MM.1S (cell line): ENCODE data around the gene SHISA8.

Experiments used
- DNase-seq: peaks from one replicate; pipeline ENCODE4 v3.0.0-alpha.2; 2015
- H2AFZ ChIP-seq: fragments of 300-600 bp; sonication (generic); 2 replicates; pipeline ENCODE4 v1.6.0; 2016; ENCODE audit warnings: antibody characterized with exemption, low read length
- H3F3A ChIP-seq: fragments of 300-600 bp; sonication (generic); 2 replicates; pipeline ENCODE4 v1.6.1; 2016; ENCODE audit warnings: mild to moderate bottlenecking, antibody characterized with exemption, low read length, moderate library complexity, mixed read lengths; ENCODE audit not compliant: insufficient read depth
- H3K27ac ChIP-seq: fragments of 300-600 bp; sonication (generic); 2 replicates; pipeline ENCODE4 v1.5.1; 2016; ENCODE audit warnings: mild to moderate bottlenecking, low read length
- H3K27me3 ChIP-seq: fragments of 300-600 bp; sonication (generic); replicated peaks from 2 replicates; pipeline ENCODE4 v1.6.0; 2016; ENCODE audit warnings: low read length; ENCODE audit not compliant: insufficient read depth
- H3K36me3 ChIP-seq: fragments of 300-600 bp; sonication (generic); replicated peaks from 2 replicates; pipeline ENCODE4 v1.6.1; 2016; ENCODE audit warnings: mild to moderate bottlenecking, low read length, mixed read lengths; ENCODE audit not compliant: insufficient read depth
- H3K4me1 ChIP-seq: fragments of 300-600 bp; sonication (generic); 2 replicates; pipeline ENCODE4 v1.6.1; 2016; ENCODE audit warnings: low read length, mixed read lengths
- H3K4me2 ChIP-seq: fragments of 300-600 bp; sonication (generic); 2 replicates; pipeline ENCODE4 v1.6.0; 2016; ENCODE audit warnings: low read depth, low read length
- H3K4me3 ChIP-seq: fragments of 300-600 bp; sonication (generic); 2 replicates; pipeline ENCODE4 v1.5.1; 2016; ENCODE audit warnings: low read length, mixed read lengths
- H3K79me2 ChIP-seq: fragments of 300-600 bp; sonication (generic); 2 replicates; pipeline ENCODE4 v1.6.1; 2016; ENCODE audit warnings: mixed run types, low read length, mixed read lengths
- H3K9ac ChIP-seq: fragments of 300-600 bp; sonication (generic); 2 replicates; pipeline ENCODE4 v1.6.1; 2016; ENCODE audit warnings: low read length, mixed read lengths
- H3K9me2 ChIP-seq: fragments of 300-600 bp; sonication (generic); replicated peaks from 2 replicates; pipeline ENCODE4 v1.6.1; 2016; ENCODE audit warnings: mild to moderate bottlenecking, low read length, mixed read lengths; ENCODE audit not compliant: insufficient read depth
- H3K9me3 ChIP-seq: fragments of 300-600 bp; sonication (generic); replicated peaks from 2 replicates; pipeline ENCODE4 v1.6.1; 2016; ENCODE audit warnings: mild to moderate bottlenecking, low read length, mixed read lengths; ENCODE audit not compliant: insufficient read depth
- H4K20me1 ChIP-seq: fragments of 300-600 bp; sonication (generic); 2 replicates; pipeline ENCODE4 v1.6.1; 2016; ENCODE audit warnings: mild to moderate bottlenecking, low read length, moderate library complexity, mixed read lengths; ENCODE audit not compliant: insufficient read depth
- EZH2 ChIP-seq: fragments of 300-600 bp; sonication (generic); optimal IDR thresholded peaks from 2 replicates; pipeline ENCODE3; 2017; ENCODE audit warnings: low read depth, mild to moderate bottlenecking, antibody characterized with exemption, low read length, mixed read lengths
- EZH2phosphoT487 ChIP-seq: fragments of 300-600 bp; sonication (generic); IDR thresholded peaks from 2 replicates; pipeline ENCODE4 v1.6.1; 2018; ENCODE audit warnings: antibody characterized with exemption, low read length
- TF ChIP-seq, protein P1 (sequence below): fragments of 300-600 bp; sonication (generic); IDR thresholded peaks from 2 replicates; pipeline ENCODE4 v1.5.1; 2016; ENCODE audit warnings: antibody characterized with exemption, low read length, mixed read lengths

SHISA8 gene

DNA sequence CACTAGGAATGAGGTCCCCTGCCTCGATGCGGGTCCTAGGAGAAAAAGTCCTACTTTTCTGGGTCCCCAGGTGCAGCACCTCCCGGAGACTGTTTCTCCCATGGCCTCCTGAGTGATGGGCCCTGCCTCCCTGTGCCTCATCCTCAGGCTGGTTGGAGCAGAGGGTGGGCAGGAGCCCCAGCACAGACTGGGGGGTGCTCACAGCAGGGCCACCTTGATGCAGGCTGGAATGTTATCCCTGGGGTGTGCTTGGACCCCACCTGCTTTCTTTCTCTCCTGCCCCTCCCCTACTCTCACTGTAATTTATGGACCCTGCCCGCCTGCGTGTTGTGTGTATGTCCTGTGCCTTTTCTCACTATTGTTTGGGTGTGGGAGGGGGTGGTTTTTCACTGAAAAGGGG, 8.1 kb downstream of the SHISA8 start:
- TF ChIP-seq, protein P1, sequence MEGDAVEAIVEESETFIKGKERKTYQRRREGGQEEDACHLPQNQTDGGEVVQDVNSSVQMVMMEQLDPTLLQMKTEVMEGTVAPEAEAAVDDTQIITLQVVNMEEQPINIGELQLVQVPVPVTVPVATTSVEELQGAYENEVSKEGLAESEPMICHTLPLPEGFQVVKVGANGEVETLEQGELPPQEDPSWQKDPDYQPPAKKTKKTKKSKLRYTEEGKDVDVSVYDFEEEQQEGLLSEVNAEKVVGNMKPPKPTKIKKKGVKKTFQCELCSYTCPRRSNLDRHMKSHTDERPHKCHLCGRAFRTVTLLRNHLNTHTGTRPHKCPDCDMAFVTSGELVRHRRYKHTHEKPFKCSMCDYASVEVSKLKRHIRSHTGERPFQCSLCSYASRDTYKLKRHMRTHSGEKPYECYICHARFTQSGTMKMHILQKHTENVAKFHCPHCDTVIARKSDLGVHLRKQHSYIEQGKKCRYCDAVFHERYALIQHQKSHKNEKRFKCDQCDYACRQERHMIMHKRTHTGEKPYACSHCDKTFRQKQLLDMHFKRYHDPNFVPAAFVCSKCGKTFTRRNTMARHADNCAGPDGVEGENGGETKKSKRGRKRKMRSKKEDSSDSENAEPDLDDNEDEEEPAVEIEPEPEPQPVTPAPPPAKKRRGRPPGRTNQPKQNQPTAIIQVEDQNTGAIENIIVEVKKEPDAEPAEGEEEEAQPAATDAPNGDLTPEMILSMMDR, result no peak
- TF ChIP-seq EZH2 (no peak), EZH2phosphoT487 (no peak)
- Histone ChIP-seq H3F3A (peaks cover 15% of the 10 kb centered on the region), H2AFZ (no peak overlapping the region), H3K9ac (no peak overlapping the region), H3K27ac (no peak overlapping the region), H3K4me3 (no peak overlapping the region), H3K9me2 (no peaks in the 10 kb centered on the region), H3K4me2 (no peak overlapping the region), H4K20me1 (no peaks in the 10 kb centered on the region), H3K36me3 (no peaks in the 10 kb centered on the region; the same call in 1 of the 2 replicates), H3K4me1 (peaks cover 21% of the 10 kb centered on the region), H3K79me2 (no peaks in the 10 kb centered on the region), H3K9me3 (no peaks in the 10 kb centered on the region), H3K27me3 (peaks cover 19% of the 10 kb centered on the region)
- no peak for DNase-seq

DNA sequence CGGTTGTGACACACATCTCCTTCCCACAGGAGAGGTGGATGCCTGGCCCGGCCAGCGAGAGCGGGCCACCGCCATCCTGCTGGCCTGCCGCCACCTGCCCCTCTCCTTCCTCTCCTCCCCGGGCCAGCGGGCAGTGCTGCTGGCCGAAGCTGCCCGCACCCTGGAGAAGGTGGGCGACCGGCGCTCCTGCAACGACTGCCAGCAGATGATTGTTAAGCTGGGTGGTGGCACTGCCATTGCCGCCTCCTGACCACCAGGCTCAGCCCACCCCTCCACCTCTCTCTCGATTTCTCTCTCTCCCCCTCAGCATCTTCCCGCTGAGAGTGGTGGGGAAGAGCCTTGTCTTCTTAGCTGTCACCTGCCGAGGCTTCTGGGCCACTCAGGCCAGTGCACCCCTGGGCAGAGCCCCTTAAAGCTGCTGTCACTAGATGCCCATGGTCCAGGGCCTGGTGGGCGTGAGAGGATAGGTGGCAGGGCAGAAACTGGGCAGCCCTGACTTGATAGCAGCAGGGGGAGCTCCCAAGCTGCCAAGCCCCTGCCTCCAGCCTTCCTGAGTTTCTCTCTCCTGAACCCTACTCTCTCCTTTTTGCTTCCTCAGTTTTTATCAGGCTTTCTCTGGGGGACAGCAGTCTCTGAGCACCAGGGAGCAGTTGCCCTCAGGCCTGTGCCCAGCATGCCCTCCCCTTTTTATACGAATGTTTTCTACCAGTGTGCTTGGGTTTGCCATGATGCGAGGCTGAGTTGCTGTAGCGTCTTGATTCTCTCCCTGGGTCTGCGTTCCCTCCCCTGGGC, 9.3 kb downstream of the SHISA8 start:
- TF ChIP-seq EZH2 (no peak), EZH2phosphoT487 (no peak)
- TF ChIP-seq, protein P1, result no peak
- Histone ChIP-seq H3K36me3 (no peaks in the 10 kb centered on the region; the same call in 1 of the 2 replicates), H4K20me1 (no peaks in the 10 kb centered on the region), H3F3A (peaks cover 15% of the 10 kb centered on the region), H3K4me3 (no peak overlapping the region), H3K4me2 (no peak overlapping the region), H3K27me3 (peaks cover 7% of the 10 kb centered on the region), H3K9me2 (no peaks in the 10 kb centered on the region), H2AFZ (no peak overlapping the region), H3K9me3 (no peaks in the 10 kb centered on the region), H3K4me1 (peaks cover 21% of the 10 kb centered on the region), H3K79me2 (no peaks in the 10 kb centered on the region), H3K27ac (no peak overlapping the region), H3K9ac (no peak overlapping the region)
- no peak for DNase-seq

DNA sequence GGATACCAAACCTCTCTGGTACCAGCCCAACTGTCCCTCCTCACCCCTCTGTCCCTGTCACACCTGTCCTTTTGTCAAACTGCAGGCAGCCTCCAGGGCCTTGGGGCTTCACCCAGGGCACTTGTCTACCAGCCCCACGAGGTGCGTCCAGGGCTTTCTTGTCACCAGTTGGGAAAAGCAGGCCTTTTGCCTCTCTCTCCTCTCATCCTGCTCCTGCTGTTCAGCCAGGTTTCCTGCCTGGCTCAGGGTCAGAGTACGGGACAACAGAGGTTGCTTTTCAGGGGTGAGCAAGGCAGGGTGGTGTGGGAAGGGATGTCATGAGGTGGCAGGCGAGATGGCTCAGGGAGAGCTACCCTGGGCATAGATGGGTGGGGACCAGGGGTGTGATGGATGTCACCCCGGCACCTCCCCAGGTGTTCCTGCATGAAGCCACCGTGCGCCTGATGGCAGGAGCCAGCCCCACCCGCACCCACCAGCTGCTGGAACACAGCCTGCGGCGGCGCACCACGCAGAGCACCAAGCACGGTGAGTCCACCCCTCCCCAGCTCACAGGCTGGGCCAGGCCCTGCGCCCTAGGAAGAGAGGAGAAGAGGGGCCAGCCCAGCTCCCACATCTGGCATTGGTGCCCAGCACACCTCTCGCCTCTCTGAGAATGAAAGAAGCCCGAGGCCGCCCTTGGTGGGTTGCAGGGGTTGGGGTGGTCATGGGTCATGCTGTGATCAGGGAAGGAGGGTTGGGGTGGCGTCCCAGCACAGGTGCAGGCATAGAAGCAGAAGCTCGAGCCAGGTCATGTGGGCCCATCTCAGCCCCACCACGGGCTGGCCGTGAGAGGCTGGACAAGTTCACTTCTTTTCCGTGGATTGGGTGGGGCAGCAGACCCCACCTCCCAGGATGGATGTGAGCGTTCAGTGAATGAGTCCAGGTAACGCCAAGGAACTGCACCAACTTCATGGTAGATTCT, 10.1 kb downstream of the SHISA8 start:
- Histone ChIP-seq H3K9me2 (no peaks in the 10 kb centered on the region), H3K27ac (no peak overlapping the region), H3K4me1 (peaks cover 21% of the 10 kb centered on the region), H3K9me3 (no peaks in the 10 kb centered on the region), H4K20me1 (no peaks in the 10 kb centered on the region), H2AFZ (no peak overlapping the region), H3F3A (peaks cover 15% of the 10 kb centered on the region), H3K9ac (no peak overlapping the region), H3K4me2 (no peak overlapping the region), H3K36me3 (no peaks in the 10 kb centered on the region; the same call in 1 of the 2 replicates), H3K4me3 (no peak overlapping the region), H3K79me2 (no peaks in the 10 kb centered on the region), H3K27me3 (peaks cover 4% of the 10 kb centered on the region; the same call in 1 of the 2 replicates)
- DNase-seq, result no peak
- TF ChIP-seq, protein P1, result no peak
- TF ChIP-seq EZH2phosphoT487, result no peak
- no peak for TF ChIP-seq EZH2
